ENCODE measurements around the gene MAP3K7CL. TPM values are rescaled to one million over a fixed set of nuclear protein-coding genes. Genes with fewer than 3 reads are reported as not detected.

MAP3K7CL gene
- total RNA-seq, 1 experiment from 2014 or later, result 0.31 TPM

DNA sequence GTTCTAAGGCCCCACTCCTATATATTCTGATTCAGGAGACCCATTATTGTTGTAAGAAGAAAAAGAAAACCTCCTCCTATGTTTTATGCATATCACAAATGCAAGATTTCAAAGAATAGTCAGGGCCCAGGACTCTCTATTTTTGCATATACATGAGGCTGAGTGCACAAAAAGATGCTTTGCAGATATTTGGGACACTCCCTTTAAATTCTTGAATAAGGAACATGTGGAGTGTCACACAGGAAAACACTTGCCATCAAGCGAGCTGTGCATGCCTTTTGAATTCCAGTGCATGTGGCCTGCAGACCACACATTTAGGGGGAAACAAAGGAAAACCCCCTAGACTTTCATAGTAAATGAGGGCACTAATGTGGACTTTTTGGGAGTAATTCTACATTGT lies 5.6 kb downstream of the MAP3K7CL start:
- BruUV-seq (replicated peaks), result no TSS peak
- ATAC-seq (no peak), DNase-seq (ENCODE audit: low read depth, low spot score) (no peak)
- H3K4me1 ChIP-seq (ENCODE audit: control insufficient read depth, insufficient read depth, low read length), result no peaks in the 10 kb centered on the region
- in situ Hi-C loops (cut with HindIII; ENCODE audit: low pct_unique_long_range_greater_than_20kb, low sequenced_read_pairs), result no loop called here
- H3K4me3 ChIP-seq (ENCODE audit: low read depth in 2 of 2, low read length in 2 of 2), result no peak overlapping the region
- no peaks in the 10 kb centered on the region for H3K9me3 ChIP-seq (ENCODE audit: control insufficient read depth, insufficient read depth, low read depth, low read length)
- H3K36me3 ChIP-seq (ENCODE audit: control insufficient read depth, insufficient read depth, low read length), result no peaks in the 10 kb centered on the region
- no peaks in the 10 kb centered on the region for H3K27me3 ChIP-seq (ENCODE audit: control insufficient read depth, insufficient read depth, low read length)
- H3K27ac ChIP-seq (ENCODE audit: low read length), result no peak overlapping the region
- intact Hi-C loops (cut with micrococcal nuclease; ENCODE audit: unreplicated experiment), result no loop called here
- TF ChIP-seq POLR2AphosphoS5 (IDR thresholded peaks at IDR 0.05; ENCODE audit: low read depth, low read length), result no peak
- ChIA-PET CTCF (no interaction called here), POLR2A (no interaction called here)

DNA sequence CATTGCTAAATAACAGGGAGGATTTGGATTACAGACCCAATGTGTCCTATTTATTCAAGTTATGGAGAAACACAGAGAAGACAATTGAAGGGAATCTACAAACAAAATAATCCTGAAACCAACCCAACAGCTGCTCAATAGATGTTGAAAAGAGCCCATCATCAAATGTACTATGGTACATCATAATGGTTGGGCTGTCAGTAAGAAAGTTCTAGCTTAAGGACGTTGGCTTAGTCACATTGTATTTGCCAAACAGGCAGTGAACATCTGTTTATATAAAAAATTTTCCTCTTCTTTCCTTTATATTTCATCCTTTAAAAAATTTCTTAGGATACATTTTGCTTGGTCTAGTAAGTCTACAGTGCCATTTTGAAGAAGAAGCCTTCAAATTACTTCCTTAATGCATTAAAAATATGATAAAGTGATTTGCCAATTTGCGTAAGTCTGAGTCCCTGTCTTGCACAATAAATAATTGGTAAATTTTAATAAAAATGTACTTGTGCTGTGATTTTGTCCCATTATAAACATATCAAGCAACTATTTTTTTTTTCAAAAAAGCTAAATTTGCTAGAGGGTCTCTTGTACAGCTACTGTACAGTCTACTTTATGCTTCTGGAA lies 14.4 kb downstream of the MAP3K7CL start:
- ATAC-seq (no peak), DNase-seq (ENCODE audit: low read depth, low spot score) (no peak)
- no TSS peak for BruUV-seq (replicated peaks)
- TF ChIP-seq, protein P1, sequence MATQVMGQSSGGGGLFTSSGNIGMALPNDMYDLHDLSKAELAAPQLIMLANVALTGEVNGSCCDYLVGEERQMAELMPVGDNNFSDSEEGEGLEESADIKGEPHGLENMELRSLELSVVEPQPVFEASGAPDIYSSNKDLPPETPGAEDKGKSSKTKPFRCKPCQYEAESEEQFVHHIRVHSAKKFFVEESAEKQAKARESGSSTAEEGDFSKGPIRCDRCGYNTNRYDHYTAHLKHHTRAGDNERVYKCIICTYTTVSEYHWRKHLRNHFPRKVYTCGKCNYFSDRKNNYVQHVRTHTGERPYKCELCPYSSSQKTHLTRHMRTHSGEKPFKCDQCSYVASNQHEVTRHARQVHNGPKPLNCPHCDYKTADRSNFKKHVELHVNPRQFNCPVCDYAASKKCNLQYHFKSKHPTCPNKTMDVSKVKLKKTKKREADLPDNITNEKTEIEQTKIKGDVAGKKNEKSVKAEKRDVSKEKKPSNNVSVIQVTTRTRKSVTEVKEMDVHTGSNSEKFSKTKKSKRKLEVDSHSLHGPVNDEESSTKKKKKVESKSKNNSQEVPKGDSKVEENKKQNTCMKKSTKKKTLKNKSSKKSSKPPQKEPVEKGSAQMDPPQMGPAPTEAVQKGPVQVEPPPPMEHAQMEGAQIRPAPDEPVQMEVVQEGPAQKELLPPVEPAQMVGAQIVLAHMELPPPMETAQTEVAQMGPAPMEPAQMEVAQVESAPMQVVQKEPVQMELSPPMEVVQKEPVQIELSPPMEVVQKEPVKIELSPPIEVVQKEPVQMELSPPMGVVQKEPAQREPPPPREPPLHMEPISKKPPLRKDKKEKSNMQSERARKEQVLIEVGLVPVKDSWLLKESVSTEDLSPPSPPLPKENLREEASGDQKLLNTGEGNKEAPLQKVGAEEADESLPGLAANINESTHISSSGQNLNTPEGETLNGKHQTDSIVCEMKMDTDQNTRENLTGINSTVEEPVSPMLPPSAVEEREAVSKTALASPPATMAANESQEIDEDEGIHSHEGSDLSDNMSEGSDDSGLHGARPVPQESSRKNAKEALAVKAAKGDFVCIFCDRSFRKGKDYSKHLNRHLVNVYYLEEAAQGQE (IDR thresholded peaks at IDR 0.05; ENCODE audit: insufficient read depth in 1 of 2, low read depth in 2 of 2, low read length in 1 of 2), result no peak
- TF ChIP-seq SIN3A (IDR thresholded peaks at IDR 0.05; ENCODE audit: borderline replicate concordance, insufficient read depth, low read depth, low read length) (no peak), TCF7L2 (IDR thresholded peaks at IDR 0.05; ENCODE audit: low read depth, low read length) (no peak), POLR2AphosphoS5 (IDR thresholded peaks at IDR 0.05; ENCODE audit: low read depth, low read length) (no peak)
- TF ChIP-seq, protein P2, sequence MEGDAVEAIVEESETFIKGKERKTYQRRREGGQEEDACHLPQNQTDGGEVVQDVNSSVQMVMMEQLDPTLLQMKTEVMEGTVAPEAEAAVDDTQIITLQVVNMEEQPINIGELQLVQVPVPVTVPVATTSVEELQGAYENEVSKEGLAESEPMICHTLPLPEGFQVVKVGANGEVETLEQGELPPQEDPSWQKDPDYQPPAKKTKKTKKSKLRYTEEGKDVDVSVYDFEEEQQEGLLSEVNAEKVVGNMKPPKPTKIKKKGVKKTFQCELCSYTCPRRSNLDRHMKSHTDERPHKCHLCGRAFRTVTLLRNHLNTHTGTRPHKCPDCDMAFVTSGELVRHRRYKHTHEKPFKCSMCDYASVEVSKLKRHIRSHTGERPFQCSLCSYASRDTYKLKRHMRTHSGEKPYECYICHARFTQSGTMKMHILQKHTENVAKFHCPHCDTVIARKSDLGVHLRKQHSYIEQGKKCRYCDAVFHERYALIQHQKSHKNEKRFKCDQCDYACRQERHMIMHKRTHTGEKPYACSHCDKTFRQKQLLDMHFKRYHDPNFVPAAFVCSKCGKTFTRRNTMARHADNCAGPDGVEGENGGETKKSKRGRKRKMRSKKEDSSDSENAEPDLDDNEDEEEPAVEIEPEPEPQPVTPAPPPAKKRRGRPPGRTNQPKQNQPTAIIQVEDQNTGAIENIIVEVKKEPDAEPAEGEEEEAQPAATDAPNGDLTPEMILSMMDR (IDR thresholded peaks at IDR 0.05), result no peak
- H3K27me3 ChIP-seq (ENCODE audit: control insufficient read depth, insufficient read depth, low read length), result no peaks in the 10 kb centered on the region
- in situ Hi-C loops (cut with HindIII; ENCODE audit: low pct_unique_long_range_greater_than_20kb, low sequenced_read_pairs), result no loop called here
- CTCF ChIA-PET, result no interaction called here
- no peaks in the 10 kb centered on the region for H3K4me1 ChIP-seq (ENCODE audit: control insufficient read depth, insufficient read depth, low read length)
- H3K9me3 ChIP-seq (ENCODE audit: control insufficient read depth, insufficient read depth, low read depth, low read length), result no peaks in the 10 kb centered on the region
- intact Hi-C loops (cut with micrococcal nuclease; ENCODE audit: unreplicated experiment), result no loop called here
- H3K4me3 ChIP-seq (ENCODE audit: low read depth in 2 of 2, low read length in 2 of 2), result no peak overlapping the region
- POLR2A ChIA-PET, result no interaction called here
- H3K27ac ChIP-seq (ENCODE audit: low read length), result no peak overlapping the region
- no peaks in the 10 kb centered on the region for H3K36me3 ChIP-seq (ENCODE audit: control insufficient read depth, insufficient read depth, low read length)

DNA sequence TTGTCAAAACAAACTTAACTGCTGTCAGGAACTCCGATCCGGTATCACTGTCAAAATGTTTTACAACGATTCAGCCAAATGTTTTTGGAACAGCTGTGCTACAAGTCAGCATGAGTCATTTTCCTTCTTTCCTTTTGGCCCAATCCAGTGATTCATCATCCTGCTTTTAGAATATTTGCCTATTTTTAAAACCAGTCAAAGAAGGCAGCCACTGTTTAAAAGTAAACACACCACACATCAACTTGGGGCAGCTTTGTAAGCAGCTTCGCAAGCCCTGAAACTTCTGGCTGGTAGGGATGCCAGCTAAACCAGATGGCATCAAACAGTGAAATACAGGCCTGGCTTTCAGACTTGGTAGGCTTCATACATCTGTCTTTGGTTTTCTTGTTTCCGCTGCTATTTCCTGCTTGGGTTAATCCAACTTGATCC lies 14.9 kb downstream of the MAP3K7CL start:
- ChIA-PET CTCF (no interaction called here), POLR2A (no interaction called here)
- H3K4me3 ChIP-seq (ENCODE audit: low read depth in 2 of 2, low read length in 2 of 2), result no peak overlapping the region
- ATAC-seq, result peak; percentile 84
- TF ChIP-seq, protein P2 (IDR thresholded peaks at IDR 0.05), result no peak
- no peak for TF ChIP-seq POLR2AphosphoS5 (IDR thresholded peaks at IDR 0.05; ENCODE audit: low read depth, low read length)
- TF ChIP-seq, protein P1 (IDR thresholded peaks at IDR 0.05; ENCODE audit: insufficient read depth in 1 of 2, low read depth in 2 of 2, low read length in 1 of 2), result no peak
- TF ChIP-seq SIN3A (IDR thresholded peaks at IDR 0.05; ENCODE audit: borderline replicate concordance, insufficient read depth, low read depth, low read length), result no peak
- no peak for TF ChIP-seq TCF7L2 (IDR thresholded peaks at IDR 0.05; ENCODE audit: low read depth, low read length)
- H3K9me3 ChIP-seq (ENCODE audit: control insufficient read depth, insufficient read depth, low read depth, low read length), result no peaks in the 10 kb centered on the region
- H3K27ac ChIP-seq (ENCODE audit: low read length), result no peak overlapping the region
- peak; percentile 80 for DNase-seq (ENCODE audit: low read depth, low spot score)
- H3K4me1 ChIP-seq (ENCODE audit: control insufficient read depth, insufficient read depth, low read length), result no peaks in the 10 kb centered on the region
- H3K36me3 ChIP-seq (ENCODE audit: control insufficient read depth, insufficient read depth, low read length), result no peaks in the 10 kb centered on the region
- in situ Hi-C loops (cut with HindIII; ENCODE audit: low pct_unique_long_range_greater_than_20kb, low sequenced_read_pairs), result no loop called here
- no peaks in the 10 kb centered on the region for H3K27me3 ChIP-seq (ENCODE audit: control insufficient read depth, insufficient read depth, low read length)
- BruUV-seq (replicated peaks), result no TSS peak
- intact Hi-C loops (cut with micrococcal nuclease; ENCODE audit: unreplicated experiment), result no loop called here

Data from Panc1 (cell line).